ENCODE results near the gene SEMA3D. TPM values are rescaled to one million over a fixed set of nuclear protein-coding genes. Genes with fewer than 3 reads are reported as not detected.
A peak's percentile ranks its signal among the peaks of the same experiment; 100 is the strongest.

SEMA3D gene
- polyA plus RNA-seq, 1 experiment = 7.4 TPM

DNA sequence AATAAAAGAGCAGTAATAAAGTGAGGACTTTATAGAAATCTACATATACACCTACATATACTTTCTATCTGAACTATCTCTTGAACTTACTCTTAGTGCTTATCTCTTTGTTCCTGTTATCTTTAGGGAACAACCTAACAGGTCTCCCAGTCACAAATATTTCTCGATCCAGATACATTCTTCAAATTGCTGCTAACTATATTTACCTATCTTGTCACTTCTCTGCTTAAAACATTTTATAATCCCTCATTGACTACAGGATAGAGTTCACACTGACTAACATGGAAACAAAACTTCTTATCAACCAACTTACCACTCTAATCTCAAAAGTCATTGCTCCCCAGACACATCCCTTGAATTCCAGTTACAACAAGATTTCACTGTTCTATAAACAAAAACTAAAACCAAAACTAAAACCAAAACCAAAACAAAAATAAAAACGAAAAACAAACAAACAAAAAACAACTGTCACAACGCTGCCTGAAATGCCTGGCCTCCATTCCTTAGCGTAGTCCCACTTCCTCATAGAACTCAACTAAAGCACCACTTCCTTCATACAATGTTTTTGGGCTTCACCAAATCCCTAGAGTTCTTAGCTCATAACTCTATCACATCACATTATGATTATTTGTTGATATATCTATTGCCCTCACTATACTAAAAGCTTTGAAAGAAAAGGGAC lies 134.7 kb downstream of the SEMA3D start:
- Histone ChIP-seq H3K27ac (ENCODE audit: low read depth, low read length) (no peak overlapping the region), H3K27me3 (ENCODE audit: control insufficient read depth, insufficient read depth, low read length) (no peaks in the 10 kb centered on the region), H3K4me3 (ENCODE audit: low read depth, low read length) (no peak overlapping the region), H3K9me3 (ENCODE audit: control insufficient read depth, insufficient read depth, low read length) (no peaks in the 10 kb centered on the region)
- no peak for DNase-seq (ENCODE audit: low read depth, low spot score)
- TF ChIP-seq, protein P1, sequence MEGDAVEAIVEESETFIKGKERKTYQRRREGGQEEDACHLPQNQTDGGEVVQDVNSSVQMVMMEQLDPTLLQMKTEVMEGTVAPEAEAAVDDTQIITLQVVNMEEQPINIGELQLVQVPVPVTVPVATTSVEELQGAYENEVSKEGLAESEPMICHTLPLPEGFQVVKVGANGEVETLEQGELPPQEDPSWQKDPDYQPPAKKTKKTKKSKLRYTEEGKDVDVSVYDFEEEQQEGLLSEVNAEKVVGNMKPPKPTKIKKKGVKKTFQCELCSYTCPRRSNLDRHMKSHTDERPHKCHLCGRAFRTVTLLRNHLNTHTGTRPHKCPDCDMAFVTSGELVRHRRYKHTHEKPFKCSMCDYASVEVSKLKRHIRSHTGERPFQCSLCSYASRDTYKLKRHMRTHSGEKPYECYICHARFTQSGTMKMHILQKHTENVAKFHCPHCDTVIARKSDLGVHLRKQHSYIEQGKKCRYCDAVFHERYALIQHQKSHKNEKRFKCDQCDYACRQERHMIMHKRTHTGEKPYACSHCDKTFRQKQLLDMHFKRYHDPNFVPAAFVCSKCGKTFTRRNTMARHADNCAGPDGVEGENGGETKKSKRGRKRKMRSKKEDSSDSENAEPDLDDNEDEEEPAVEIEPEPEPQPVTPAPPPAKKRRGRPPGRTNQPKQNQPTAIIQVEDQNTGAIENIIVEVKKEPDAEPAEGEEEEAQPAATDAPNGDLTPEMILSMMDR (IDR thresholded peaks at IDR 0.05; ENCODE audit: low read depth, low read length) = no peak
- ChIA-PET POLR2A (no interaction called here), CTCF (no interaction called here)

GRCh38 chr7:85046534-85046933 lies 140.3 kb downstream of the SEMA3D start:
- Histone ChIP-seq H3K4me3 (ENCODE audit: low read depth, low read length) (no peak overlapping the region), H3K9me3 (ENCODE audit: control insufficient read depth, insufficient read depth, low read length) (no peaks in the 10 kb centered on the region), H3K27me3 (ENCODE audit: control insufficient read depth, insufficient read depth, low read length) (no peaks in the 10 kb centered on the region), H3K27ac (ENCODE audit: low read depth, low read length) (no peak overlapping the region)
- TF ChIP-seq, protein P1 (IDR thresholded peaks at IDR 0.05; ENCODE audit: low read depth, low read length) = no peak
- POLR2A ChIA-PET = no interaction called here
- no peak for DNase-seq (ENCODE audit: low read depth, low spot score)
- CTCF ChIA-PET = no interaction called here

- H3K4me3 ChIP-seq (ENCODE audit: low read depth, low read length) = no peak overlapping the region
- H3K9me3 ChIP-seq (ENCODE audit: control insufficient read depth, insufficient read depth, low read length) = no peaks in the 10 kb centered on the region
- ChIA-PET CTCF (interaction anchor here (0.6 to 4.1 kb wide), 61 partner anchors 8 to 1117 kb away, joined by 3 to 68 read pairs (median 4); partner anchors contain the start of gene SEMA3D), POLR2A (interaction anchor here (0.5 kb wide), 1 partner anchor 8 kb away, joined by 5 read pairs; no protein-coding TSS in a partner anchor)
- no peaks in the 10 kb centered on the region for H3K27me3 ChIP-seq (ENCODE audit: control insufficient read depth, insufficient read depth, low read length)
- TF ChIP-seq, protein P1 (IDR thresholded peaks at IDR 0.05; ENCODE audit: low read depth, low read length) = peak; percentile 81
- H3K27ac ChIP-seq (ENCODE audit: low read depth, low read length) = no peak overlapping the region
- peak; percentile 37 for DNase-seq (ENCODE audit: low read depth, low spot score)
These were observed 145.1 kb downstream of the SEMA3D start for GRCh38 chr7:85041605-85042216.

- TF ChIP-seq, protein P1 (IDR thresholded peaks at IDR 0.05; ENCODE audit: low read depth, low read length) = no peak
- H3K9me3 ChIP-seq (ENCODE audit: control insufficient read depth, insufficient read depth, low read length) = no peaks in the 10 kb centered on the region
- H3K27ac ChIP-seq (ENCODE audit: low read depth, low read length) = no peak overlapping the region
- ChIA-PET POLR2A (no interaction called here), CTCF (interaction anchor here (0.5 to 4.1 kb wide), 6 partner anchors 147 to 1103 kb away, joined by 3 to 46 read pairs (median 10); partner anchors contain the start of gene SEMA3D)
- no peak overlapping the region for H3K4me3 ChIP-seq (ENCODE audit: low read depth, low read length)
- no peak for DNase-seq (ENCODE audit: low read depth, low spot score)
- no peaks in the 10 kb centered on the region for H3K27me3 ChIP-seq (ENCODE audit: control insufficient read depth, insufficient read depth, low read length)
These were observed 147.5 kb downstream of the SEMA3D start for GRCh38 chr7:85039196-85039923.

All from AG04450 (cell line).